ENCODE data around the gene AXDND1. TPM values are rescaled to one million over a fixed set of nuclear protein-coding genes. Genes with fewer than 3 reads are reported as not detected.
"Not testable (repeated sequence)": the region's sequence is repeated elsewhere in the genome, so short reads cannot be mapped to it uniquely, and the experiment has no call there.

The AXDND1 gene
- total RNA-seq, 1 experiment from 2014 or later: 0.48 TPM

GRCh38 chr1:179353546-179353945, 12.2 kb upstream of the AXDND1 start:
- H2BK5ac ChIP-seq (ENCODE audit: insufficient read length, low read length): no peak overlapping the region
- no peak overlapping the region for H3K27ac ChIP-seq (ENCODE audit: insufficient read length, low read depth, low read length)
- Mint-ChIP-seq H3K27ac (peak overlapping the region in 1 of 3 experiments; percentile 45; a peak in 1 of 7 replicates), H3K27me3 (ENCODE audit: low read depth) (no peaks in the 10 kb centered on the region), H3K9me3 (no peaks in the 10 kb centered on the region), H3K4me3 (no peak overlapping the region), H3K4me1 (no peaks in the 10 kb centered on the region), H3K36me3 (ENCODE audit: insufficient read depth in 1 of 3, low read depth in 3 of 3) (no peaks in the 10 kb centered on the region; a peak in 1 of 7 replicates)
- H3K79me2 ChIP-seq (ENCODE audit: insufficient read depth, low read length): no peaks in the 10 kb centered on the region
- H3K4me2 ChIP-seq (ENCODE audit: insufficient read depth, insufficient read length, low read length): no peak overlapping the region
- H3K18ac ChIP-seq (ENCODE audit: insufficient read length, low read depth, low read length): no peak overlapping the region
- H2BK120ac ChIP-seq (ENCODE audit: low read depth, low read length, poor library complexity, severe bottlenecking): no peak overlapping the region
- H4K20me1 ChIP-seq (ENCODE audit: control insufficient read depth, insufficient read depth, insufficient read length): no peaks in the 10 kb centered on the region
- no peak overlapping the region for H2BK12ac ChIP-seq (ENCODE audit: insufficient read length, low read depth, low read length)
- DNase-seq: no peak
- H4K8ac ChIP-seq (replicated peaks; ENCODE audit: insufficient read length, low read depth, low read length): no peak overlapping the region
- H2AFZ ChIP-seq (ENCODE audit: low read length): no peak overlapping the region
- H2BK15ac ChIP-seq (ENCODE audit: low read depth, low read length): no peak overlapping the region
- no peak overlapping the region for H3K4ac ChIP-seq (ENCODE audit: low read depth, low read length)
- H3T11ph ChIP-seq (ENCODE audit: low read length): no peak overlapping the region
- no peak overlapping the region for H3K56ac ChIP-seq (ENCODE audit: insufficient read length, low read depth, low read length)
- no peak overlapping the region for H2BK20ac ChIP-seq (ENCODE audit: low read depth, low read length, poor library complexity, severe bottlenecking)
- H3K14ac ChIP-seq (ENCODE audit: insufficient read depth, low read length): no peak overlapping the region
- H3K4me1 ChIP-seq (ENCODE audit: insufficient read depth, low read length): no peaks in the 10 kb centered on the region
- H3K27me3 ChIP-seq (ENCODE audit: insufficient read depth, low read length): no peaks in the 10 kb centered on the region
- no peak overlapping the region for H2AK5ac ChIP-seq (ENCODE audit: insufficient read length, low read length)
- H3K79me1 ChIP-seq (ENCODE audit: insufficient read depth, low read depth, low read length, poor library complexity, severe bottlenecking): no peaks in the 10 kb centered on the region
- no peak overlapping the region for H4K5ac ChIP-seq (ENCODE audit: insufficient read length, low read depth, low read length)
- H3K9ac ChIP-seq (ENCODE audit: extremely low read depth, insufficient read length, low read length): no peak overlapping the region
- H3K23ac ChIP-seq (ENCODE audit: insufficient read length, low read depth, low read length): no peak overlapping the region
- no CpG with 5 or more reads among the region's 5 CpGs for WGBS (ENCODE audit: extremely low coverage, insufficient read length, low lambda C conversion rate)
- no peaks in the 10 kb centered on the region for H3K9me3 ChIP-seq (ENCODE audit: control insufficient read depth, low read depth, low read length)
- no peak overlapping the region for H4K91ac ChIP-seq (ENCODE audit: insufficient read length, low read depth, low read length)
- TF ChIP-seq CTCF (conservative IDR thresholded peaks at IDR 0.05): no peak
- H3K23me2 ChIP-seq (ENCODE audit: insufficient read length, low read depth, low read length, poor library complexity, severe bottlenecking): no peaks in the 10 kb centered on the region

GRCh38 chr1:179361631-179362030, 4.1 kb upstream of the AXDND1 start:
- not testable (repeated sequence) for H3K4me3 Mint-ChIP-seq; H3K4me1 ChIP-seq (ENCODE audit: insufficient read depth, low read length); H4K91ac ChIP-seq (ENCODE audit: insufficient read length, low read depth, low read length); H4K5ac ChIP-seq (ENCODE audit: insufficient read length, low read depth, low read length); H3K79me2 ChIP-seq (ENCODE audit: insufficient read depth, low read length); H3K27ac ChIP-seq (ENCODE audit: insufficient read length, low read depth, low read length); H3K4me1 Mint-ChIP-seq; H3K36me3 Mint-ChIP-seq (ENCODE audit: insufficient read depth in 1 of 3, low read depth in 3 of 3); H3K27ac Mint-ChIP-seq; H2BK5ac ChIP-seq (ENCODE audit: insufficient read length, low read length); DNase-seq; H2BK12ac ChIP-seq (ENCODE audit: insufficient read length, low read depth, low read length); H4K8ac ChIP-seq (replicated peaks; ENCODE audit: insufficient read length, low read depth, low read length); H3K9ac ChIP-seq (ENCODE audit: extremely low read depth, insufficient read length, low read length); H2AK5ac ChIP-seq (ENCODE audit: insufficient read length, low read length); H4K20me1 ChIP-seq (ENCODE audit: control insufficient read depth, insufficient read depth, insufficient read length); H3K23ac ChIP-seq (ENCODE audit: insufficient read length, low read depth, low read length); H3K4me2 ChIP-seq (ENCODE audit: insufficient read depth, insufficient read length, low read length); H2BK120ac ChIP-seq (ENCODE audit: low read depth, low read length, poor library complexity, severe bottlenecking); H3K27me3 ChIP-seq (ENCODE audit: insufficient read depth, low read length); H3K79me1 ChIP-seq (ENCODE audit: insufficient read depth, low read depth, low read length, poor library complexity, severe bottlenecking); H2BK15ac ChIP-seq (ENCODE audit: low read depth, low read length); H3K4ac ChIP-seq (ENCODE audit: low read depth, low read length); H3T11ph ChIP-seq (ENCODE audit: low read length); H2AFZ ChIP-seq (ENCODE audit: low read length); H3K14ac ChIP-seq (ENCODE audit: insufficient read depth, low read length); H3K27me3 Mint-ChIP-seq (ENCODE audit: low read depth); H3K56ac ChIP-seq (ENCODE audit: insufficient read length, low read depth, low read length); H2BK20ac ChIP-seq (ENCODE audit: low read depth, low read length, poor library complexity, severe bottlenecking); H3K9me3 ChIP-seq (ENCODE audit: control insufficient read depth, low read depth, low read length); H3K18ac ChIP-seq (ENCODE audit: insufficient read length, low read depth, low read length); H3K23me2 ChIP-seq (ENCODE audit: insufficient read length, low read depth, low read length, poor library complexity, severe bottlenecking); H3K9me3 Mint-ChIP-seq
- WGBS (ENCODE audit: extremely low coverage, insufficient read length, low lambda C conversion rate): no CpG with 5 or more reads among the region's 2 CpGs
